Activated naive CD4-positive, alpha-beta T cell treated with anti-CD3 and anti-CD28 coated beads for 36 hours (primary cell): ENCODE results near the gene STXBP5L. TPM values are rescaled to one million over a fixed set of nuclear protein-coding genes. Genes with fewer than 3 reads are reported as not detected.
"Not testable (repeated sequence)": the region's sequence is repeated elsewhere in the genome, so short reads cannot be mapped to it uniquely, and the experiment has no call there.

Experiments used
- CTCF ChIA-PET: fragments of 350-600 bp; sonication (Branson Sonifier 250); formaldehyde crosslinking; loops from one replicate; lab custom pipeline; 2021; ENCODE audit warnings: antibody characterized with exemption; lab: Charles Lee
- DNase-seq: peaks from one replicate; pipeline ENCODE4 v3.0.0-alpha.2; 2020
- H3K27ac Mint-ChIP-seq: one replicate; pipeline ENCODE4 v1.8.0; 2021; ENCODE audit warnings: mild to moderate bottlenecking, mixed read lengths
- H3K27me3 Mint-ChIP-seq: one replicate; pipeline ENCODE4 v1.8.0; 2021; ENCODE audit warnings: low read depth, mixed read lengths
- H3K36me3 Mint-ChIP-seq: one replicate; pipeline ENCODE4 v1.8.0; 2021; ENCODE audit warnings: low read depth, mixed read lengths
- H3K4me1 Mint-ChIP-seq: one replicate; pipeline ENCODE4 v1.8.0; 2021; ENCODE audit warnings: low read depth, mixed read lengths
- H3K4me3 Mint-ChIP-seq: one replicate; pipeline ENCODE4 v1.8.0; 2021; ENCODE audit warnings: mild to moderate bottlenecking, moderate library complexity, mixed read lengths
- H3K9me3 Mint-ChIP-seq: one replicate; pipeline ENCODE4 v1.8.0; 2021; ENCODE audit warnings: mixed read lengths
- intact Hi-C: fragments of 100-400 bp; cut with micrococcal nuclease; formaldehyde crosslinking; loops from one replicate; pipeline ENCODE4 v1.15.1; 2023
- total RNA-seq, 2 experiments: library from RNA; stranded (reverse); gene quantifications; one replicate each; pipeline ENCODE4 v1.2.3, GENCODE V29; 2021

Gene STXBP5L
- total RNA-seq, 2 experiments from 2014 or later = not detected

GRCh38 chr3:121072133-121072532, 164.1 kb downstream of the STXBP5L start:
- no peak for DNase-seq
- intact Hi-C loops = no loop called here
- Mint-ChIP-seq H3K4me3 (no peak overlapping the region), H3K9me3 (no peaks in the 10 kb centered on the region), H3K27me3 (no peaks in the 10 kb centered on the region), H3K4me1 (no peaks in the 10 kb centered on the region), H3K36me3 (no peaks in the 10 kb centered on the region), H3K27ac (no peak overlapping the region)
- CTCF ChIA-PET = no interaction called here

- Mint-ChIP-seq H3K27ac (no peak overlapping the region), H3K36me3 (no peaks in the 10 kb centered on the region), H3K9me3 (no peaks in the 10 kb centered on the region), H3K4me1 (no peaks in the 10 kb centered on the region), H3K4me3 (no peak overlapping the region), H3K27me3 (no peaks in the 10 kb centered on the region)
- CTCF ChIA-PET = no interaction called here
- intact Hi-C loops = no loop called here
- no peak for DNase-seq
Measured at GRCh38 chr3:121073011-121073410, 165.0 kb downstream of the STXBP5L start.

- no peaks in the 10 kb centered on the region for H3K4me1 Mint-ChIP-seq
- H3K27me3 Mint-ChIP-seq = no peaks in the 10 kb centered on the region
- peaks cover 2% of the 10 kb centered on the region for H3K9me3 Mint-ChIP-seq
- no peak overlapping the region for H3K4me3 Mint-ChIP-seq
- no peak for DNase-seq
- intact Hi-C loops = no loop called here
- no peak overlapping the region for H3K27ac Mint-ChIP-seq
- CTCF ChIA-PET = no interaction called here
- H3K36me3 Mint-ChIP-seq = no peaks in the 10 kb centered on the region
Measured at GRCh38 chr3:121075191-121075590, 167.2 kb downstream of the STXBP5L start.

DNA sequence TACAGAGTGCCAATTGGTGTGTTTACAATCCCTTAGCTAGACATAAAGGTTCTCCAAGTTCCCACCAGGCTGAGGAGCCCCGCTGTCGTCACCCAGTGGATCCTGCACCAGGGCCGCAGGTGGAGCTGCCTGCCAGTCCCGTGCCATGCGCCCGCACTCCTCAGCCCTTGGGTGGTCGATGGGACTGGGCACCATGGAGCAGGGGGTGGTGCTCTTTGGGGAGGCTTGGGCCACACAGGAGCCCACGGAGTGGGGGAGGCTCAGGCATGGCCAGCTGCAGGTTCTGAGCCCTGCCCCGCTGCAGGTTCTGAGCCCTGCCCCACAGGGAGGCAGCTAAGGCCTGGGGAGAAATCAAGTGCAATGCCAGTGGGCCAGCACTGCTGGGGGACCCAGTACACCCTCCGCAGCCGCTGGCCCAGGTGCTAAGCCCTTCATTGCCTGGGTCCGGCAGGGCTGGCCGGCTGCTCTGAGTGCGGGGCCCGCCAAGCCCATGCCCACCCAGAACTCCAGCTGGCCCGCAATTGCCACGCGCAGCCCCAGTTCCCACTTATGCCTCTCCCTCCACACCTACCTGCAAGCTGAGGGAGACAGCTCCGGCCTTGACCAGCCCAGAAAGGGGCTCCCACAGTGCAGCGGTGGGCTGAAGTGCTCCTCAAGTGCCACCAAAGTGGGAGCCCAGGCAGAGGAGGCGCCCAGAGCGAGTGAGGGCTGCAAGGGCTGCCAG, 170.5 kb downstream of the STXBP5L start:
- H3K27ac Mint-ChIP-seq = not testable (repeated sequence)

DNA sequence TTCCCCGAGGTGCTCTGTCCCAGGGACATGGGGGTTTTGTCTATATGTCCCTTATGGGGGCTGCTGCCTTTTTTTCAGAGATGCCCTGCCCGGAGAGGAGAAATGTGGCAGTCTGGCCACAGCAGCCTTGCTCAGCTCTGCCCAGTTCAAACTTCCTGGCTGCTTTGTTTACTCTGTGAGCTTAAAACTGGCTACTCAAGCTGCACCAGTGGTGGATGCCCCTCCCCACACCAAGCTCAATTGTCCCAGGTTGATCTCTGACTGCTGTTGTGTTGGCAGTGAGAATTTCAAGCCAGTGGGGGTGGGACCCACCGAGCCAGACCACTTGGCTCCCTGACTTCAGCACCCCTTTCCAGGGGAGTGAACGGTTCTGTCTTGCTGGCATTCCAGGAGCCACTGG, 188.9 kb downstream of the STXBP5L start:
- Mint-ChIP-seq H3K4me1 (no peaks in the 10 kb centered on the region), H3K36me3 (no peaks in the 10 kb centered on the region), H3K27me3 (peaks cover 2% of the 10 kb centered on the region), H3K9me3 (peaks cover 11% of the 10 kb centered on the region), H3K4me3 (no peak overlapping the region), H3K27ac (no peak overlapping the region)
- DNase-seq = no peak
- intact Hi-C loops = no loop called here
- CTCF ChIA-PET = no interaction called here

More for the DNA sequence above, 170.5 kb downstream of the STXBP5L start:
- H3K4me1 Mint-ChIP-seq, H3K27me3 Mint-ChIP-seq, DNase-seq, H3K4me3 Mint-ChIP-seq, H3K36me3 Mint-ChIP-seq, CTCF ChIA-PET, intact Hi-C loops, H3K9me3 Mint-ChIP-seq: not testable (repeated sequence)

- H3K4me3 Mint-ChIP-seq = not testable (repeated sequence)
Measured at GRCh38 chr3:121111086-121111485, 203.1 kb downstream of the STXBP5L start.

GRCh38 chr3:121111914-121112612, 204.1 kb downstream of the STXBP5L start:
- no peak for DNase-seq
- Mint-ChIP-seq H3K36me3 (no peaks in the 10 kb centered on the region), H3K4me3 (no peak overlapping the region), H3K9me3 (peaks cover 10% of the 10 kb centered on the region), H3K27ac (no peak overlapping the region), H3K4me1 (no peaks in the 10 kb centered on the region), H3K27me3 (no peaks in the 10 kb centered on the region)
- intact Hi-C loops = no loop called here
- CTCF ChIA-PET = no interaction called here

More at GRCh38 chr3:121111086-121111485, 203.1 kb downstream of the STXBP5L start:
- H3K36me3 Mint-ChIP-seq, intact Hi-C loops, H3K9me3 Mint-ChIP-seq, CTCF ChIA-PET, H3K27ac Mint-ChIP-seq, DNase-seq, H3K4me1 Mint-ChIP-seq, H3K27me3 Mint-ChIP-seq: not testable (repeated sequence)

- CTCF ChIA-PET = interaction anchor here (0.7 kb wide), 1 partner anchor 478 kb away, joined by 3 read pairs; no protein-coding TSS in a partner anchor
- intact Hi-C loops = no loop called here
- DNase-seq = no peak
- H3K9me3 Mint-ChIP-seq = no peaks in the 10 kb centered on the region
- H3K27me3 Mint-ChIP-seq = no peaks in the 10 kb centered on the region
- H3K27ac Mint-ChIP-seq = no peak overlapping the region
- no peak overlapping the region for H3K4me3 Mint-ChIP-seq
- H3K4me1 Mint-ChIP-seq = no peaks in the 10 kb centered on the region
- no peaks in the 10 kb centered on the region for H3K36me3 Mint-ChIP-seq
Measured at GRCh38 chr3:121126033-121126706, 218.2 kb downstream of the STXBP5L start.

GRCh38 chr3:121126707-121127035, 218.7 kb downstream of the STXBP5L start:
- H3K4me1 Mint-ChIP-seq = no peaks in the 10 kb centered on the region
- intact Hi-C loops = no loop called here
- no peaks in the 10 kb centered on the region for H3K27me3 Mint-ChIP-seq
- no peak for DNase-seq
- no peak overlapping the region for H3K4me3 Mint-ChIP-seq
- CTCF ChIA-PET = no interaction called here
- no peak overlapping the region for H3K27ac Mint-ChIP-seq
- no peaks in the 10 kb centered on the region for H3K36me3 Mint-ChIP-seq
- H3K9me3 Mint-ChIP-seq = no peaks in the 10 kb centered on the region

- CTCF ChIA-PET = no interaction called here
- Mint-ChIP-seq H3K27ac (no peak overlapping the region), H3K4me1 (no peaks in the 10 kb centered on the region), H3K27me3 (no peaks in the 10 kb centered on the region), H3K9me3 (no peaks in the 10 kb centered on the region), H3K36me3 (no peaks in the 10 kb centered on the region), H3K4me3 (no peak overlapping the region)
- intact Hi-C loops = no loop called here
- no peak for DNase-seq
Measured at GRCh38 chr3:121152573-121152972, 244.6 kb downstream of the STXBP5L start.

GRCh38 chr3:121153851-121154250, 245.8 kb downstream of the STXBP5L start:
- DNase-seq = no peak
- CTCF ChIA-PET = interaction anchor here (0.6 to 0.9 kb wide), 2 partner anchors 124 to 130 kb away, joined by 3 to 4 read pairs; no protein-coding TSS in a partner anchor
- no peaks in the 10 kb centered on the region for H3K9me3 Mint-ChIP-seq
- no peaks in the 10 kb centered on the region for H3K27me3 Mint-ChIP-seq
- no peak overlapping the region for H3K4me3 Mint-ChIP-seq
- no peaks in the 10 kb centered on the region for H3K4me1 Mint-ChIP-seq
- H3K36me3 Mint-ChIP-seq = no peaks in the 10 kb centered on the region
- intact Hi-C loops = no loop called here
- no peak overlapping the region for H3K27ac Mint-ChIP-seq

- CTCF ChIA-PET = no interaction called here
- H3K4me1 Mint-ChIP-seq = no peaks in the 10 kb centered on the region
- no peaks in the 10 kb centered on the region for H3K27me3 Mint-ChIP-seq
- intact Hi-C loops = no loop called here
- no peak for DNase-seq
- H3K27ac Mint-ChIP-seq = no peak overlapping the region
- no peaks in the 10 kb centered on the region for H3K9me3 Mint-ChIP-seq
- no peak overlapping the region for H3K4me3 Mint-ChIP-seq
- no peaks in the 10 kb centered on the region for H3K36me3 Mint-ChIP-seq
Measured at GRCh38 chr3:121155028-121155427, 247.0 kb downstream of the STXBP5L start.
